ENCODE measurements around the gene SOX21. TPM values are rescaled to one million over a fixed set of nuclear protein-coding genes. Genes with fewer than 3 reads are reported as not detected.

SOX21 gene
- total RNA-seq, 4 donors from 2014 or later, result not detected

GRCh38 chr13:94731028-94731427 is 18.7 kb upstream of the SOX21 start:
- no peak for TF ChIP-seq CTCF (IDR thresholded peaks at IDR 0.05; ENCODE audit: low read depth)

GRCh38 chr13:94726425-94726824 is 14.1 kb upstream of the SOX21 start:
- TF ChIP-seq CTCF (IDR thresholded peaks at IDR 0.05; ENCODE audit: low read depth), result no peak

GRCh38 chr13:94722609-94723345 is 10.4 kb upstream of the SOX21 start:
- TF ChIP-seq CTCF (IDR thresholded peaks at IDR 0.05; ENCODE audit: low read depth), result no peak

- TF ChIP-seq CTCF (IDR thresholded peaks at IDR 0.05; ENCODE audit: low read depth), result no peak
Observed at GRCh38 chr13:94717916-94718315, 5.6 kb upstream of the SOX21 start.

GRCh38 chr13:94716016-94716415 is 3.7 kb upstream of the SOX21 start:
- no peak for TF ChIP-seq CTCF (IDR thresholded peaks at IDR 0.05; ENCODE audit: low read depth)

- TF ChIP-seq CTCF (IDR thresholded peaks at IDR 0.05; ENCODE audit: low read depth), result no peak
Observed at GRCh38 chr13:94713561-94714182, 1.3 kb upstream of the SOX21 start.

GRCh38 chr13:94712812-94713560 is 641 bp upstream of the SOX21 start:
- TF ChIP-seq CTCF (IDR thresholded peaks at IDR 0.05; ENCODE audit: low read depth), result no peak
